8988T (cell line): ENCODE measurements around the gene UPK2.
"Not testable (repeated sequence)": the region's sequence is repeated elsewhere in the genome, so short reads cannot be mapped to it uniquely, and the experiment has no call there.

Source experiments
- DNase-seq: peaks from one replicate; pipeline ENCODE4 v3.0.0; 2011

UPK2 gene

GRCh38 chr11:118939404-118939915 lies 16.6 kb upstream of the UPK2 start:
- DNase-seq: no peak

GRCh38 chr11:118939953-118940598 lies 16.0 kb upstream of the UPK2 start:
- DNase-seq: no peak

- DNase-seq: no peak
Observed at GRCh38 chr11:118947091-118947490, 9.0 kb upstream of the UPK2 start.

DNA sequence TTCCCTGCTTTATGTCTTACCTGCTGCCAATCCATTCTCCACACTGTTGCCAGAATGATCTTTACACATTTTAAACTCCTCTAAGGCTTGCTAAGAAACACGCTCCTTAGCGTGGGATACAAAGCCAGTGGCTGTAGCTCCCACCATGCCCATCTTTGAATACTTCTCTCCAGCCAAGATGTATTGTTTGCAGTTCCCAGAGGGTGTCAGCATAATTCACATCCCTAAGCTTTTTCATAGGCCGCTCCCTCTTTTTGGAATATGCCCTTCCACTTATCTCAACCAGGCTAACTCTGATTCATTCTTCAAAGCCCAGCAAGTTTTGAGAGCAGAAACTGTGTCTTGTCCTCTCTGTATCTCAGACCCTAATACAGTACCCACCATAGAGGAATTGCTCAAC lies 8.1 kb upstream of the UPK2 start:
- DNase-seq: no peak

- DNase-seq: no peak
Observed at GRCh38 chr11:118953265-118953664, 2.8 kb upstream of the UPK2 start.

GRCh38 chr11:118953976-118954375 lies 2.1 kb upstream of the UPK2 start:
- not testable (repeated sequence) for DNase-seq

DNA sequence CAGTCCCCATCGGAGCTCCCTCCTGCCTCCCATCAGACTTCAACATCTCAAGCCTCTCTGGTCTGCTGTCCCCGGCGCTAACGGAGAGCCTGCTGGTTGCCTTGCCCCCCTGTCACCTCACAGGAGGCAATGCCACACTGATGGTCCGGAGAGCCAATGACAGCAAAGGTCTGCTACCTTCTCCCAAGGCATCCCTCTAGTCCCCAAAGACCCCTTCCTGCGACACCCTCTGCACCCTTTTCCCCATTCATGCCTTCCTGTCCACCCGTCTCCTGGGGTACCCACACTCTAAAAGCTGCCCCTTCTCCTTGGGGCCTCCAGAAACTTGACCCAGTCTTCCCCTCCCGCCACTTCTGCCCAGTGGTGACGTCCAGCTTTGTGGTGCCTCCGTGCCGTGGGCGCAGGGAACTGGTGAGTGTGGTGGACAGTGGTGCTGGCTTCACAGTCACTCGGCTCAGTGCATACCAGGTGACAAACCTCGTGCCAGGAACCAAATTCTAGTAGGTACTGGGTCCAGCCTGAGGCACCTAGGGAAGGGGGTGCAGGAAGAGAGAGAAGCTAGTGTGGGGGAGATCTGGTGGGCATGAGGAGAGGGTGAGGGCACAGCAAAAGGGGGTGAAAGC lies 860 bp downstream of the UPK2 start:
- no peak for DNase-seq

GRCh38 chr11:118957549-118957948 lies 1.5 kb downstream of the UPK2 start:
- DNase-seq: no peak

DNA sequence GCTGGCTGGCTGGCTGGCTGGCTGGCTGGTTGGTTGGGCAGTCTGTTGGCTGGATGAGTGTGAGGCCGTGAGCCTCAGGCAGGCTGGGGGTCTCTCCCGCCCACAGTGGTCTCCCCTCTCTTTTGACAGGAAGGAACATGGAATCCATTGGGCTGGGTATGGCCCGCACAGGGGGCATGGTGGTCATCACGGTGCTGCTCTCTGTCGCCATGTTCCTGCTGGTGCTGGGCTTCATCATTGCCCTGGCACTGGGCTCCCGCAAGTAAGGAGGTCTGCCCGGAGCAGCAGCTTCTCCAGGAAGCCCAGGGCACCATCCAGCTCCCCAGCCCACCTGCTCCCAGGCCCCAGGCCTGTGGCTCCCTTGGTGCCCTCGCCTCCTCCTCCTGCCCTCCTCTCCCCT lies 1.9 kb downstream of the UPK2 start:
- no peak for DNase-seq

GRCh38 chr11:118958577-118958976 lies 2.5 kb downstream of the UPK2 start:
- no peak for DNase-seq

DNA sequence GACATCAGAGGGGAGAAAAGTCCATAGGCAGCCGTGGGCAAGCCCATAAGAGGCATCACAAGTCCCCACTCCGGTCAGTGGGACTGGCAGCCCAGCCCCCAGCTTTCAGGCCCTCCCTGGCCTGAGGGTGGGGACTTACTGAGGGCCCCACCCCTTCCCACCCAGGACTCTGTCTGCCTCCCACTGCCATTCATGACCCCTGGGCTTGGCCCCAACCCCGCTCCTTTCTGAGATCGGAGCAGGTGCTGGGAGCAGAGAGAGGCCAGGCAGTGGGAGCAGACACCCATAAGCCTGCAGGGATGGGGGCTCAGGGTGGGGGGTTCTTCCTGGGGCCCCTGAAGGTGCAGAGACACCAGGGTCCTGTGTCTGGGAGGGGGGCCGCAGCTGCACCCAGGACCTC lies 5.1 kb downstream of the UPK2 start:
- no peak for DNase-seq

DNA sequence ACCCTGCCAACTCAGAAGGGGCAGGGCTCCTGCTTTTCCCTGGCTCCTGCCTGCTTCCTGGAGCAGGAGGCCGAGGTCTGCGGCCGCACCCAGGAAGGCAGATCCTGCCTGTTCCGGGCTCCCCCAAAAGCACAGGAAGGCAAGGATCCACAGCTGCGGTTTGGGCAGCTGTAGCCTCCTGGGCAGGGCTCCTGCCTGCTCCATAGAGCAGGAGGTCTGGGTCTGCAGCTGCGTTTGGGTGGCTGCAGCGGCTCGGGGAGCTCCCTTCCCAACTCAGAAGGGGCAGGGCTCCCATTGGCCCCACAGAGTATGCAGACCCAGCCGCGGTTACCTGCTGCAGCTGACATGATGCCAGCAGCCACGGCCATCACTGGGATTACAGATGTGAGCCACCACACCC lies 5.5 kb downstream of the UPK2 start:
- DNase-seq: no peak

GRCh38 chr11:118969508-118969907 lies 13.4 kb downstream of the UPK2 start:
- not testable (repeated sequence) for DNase-seq

DNA sequence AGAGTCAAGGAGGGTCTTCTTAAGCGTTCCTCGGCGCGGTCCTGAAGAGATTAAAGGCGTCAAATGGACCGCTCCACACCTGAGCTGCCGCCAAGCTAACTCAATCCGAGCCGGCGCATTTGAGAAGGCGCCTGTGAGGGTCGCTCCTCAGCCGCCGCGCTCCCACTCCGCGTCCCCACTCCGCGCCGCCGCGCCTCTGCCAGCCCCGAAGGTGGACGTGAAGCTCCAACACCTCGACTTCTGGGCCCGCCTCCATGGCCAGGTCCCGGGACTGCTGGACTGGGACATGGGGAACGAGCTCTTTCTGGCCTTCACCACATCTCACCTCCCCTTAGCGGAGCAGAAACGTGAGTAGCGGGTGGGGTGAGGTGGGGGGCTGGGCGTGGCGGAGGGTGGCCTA lies 15.5 kb downstream of the UPK2 start, which contains the start of gene FOXR1:
Gene FOXR1 (plus strand): TSS at position 116 of the 400 bp plus-strand sequence. CDS start 171 bp downstream, at position 287.
- DNase-seq: no peak

GRCh38 chr11:118973985-118974384 lies 17.9 kb downstream of the UPK2 start:
- no peak for DNase-seq

GRCh38 chr11:118975771-118976709 lies 19.9 kb downstream of the UPK2 start:
- DNase-seq: no peak

DNA sequence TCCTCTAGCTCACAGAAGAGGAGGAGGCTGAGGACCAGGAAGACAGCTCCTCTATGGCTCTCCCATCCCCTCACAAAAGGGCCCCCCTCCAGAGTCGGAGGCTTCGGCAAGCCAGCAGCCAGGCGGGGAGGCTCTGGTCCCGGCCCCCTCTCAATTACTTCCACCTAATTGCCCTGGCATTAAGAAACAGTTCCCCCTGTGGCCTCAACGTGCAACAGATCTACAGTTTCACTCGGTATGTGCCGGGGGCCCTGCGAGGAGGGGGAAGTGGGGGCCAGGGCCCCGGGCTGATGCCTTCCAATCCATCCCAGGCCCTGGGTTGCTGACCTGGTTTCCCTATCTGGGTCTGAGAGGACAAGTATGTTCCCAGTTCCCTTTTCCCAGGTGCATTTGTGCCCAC lies 23.3 kb downstream of the UPK2 start:
- no peak for DNase-seq

GRCh38 chr11:118980191-118980881 lies 24.2 kb downstream of the UPK2 start:
- DNase-seq: no peak

DNA sequence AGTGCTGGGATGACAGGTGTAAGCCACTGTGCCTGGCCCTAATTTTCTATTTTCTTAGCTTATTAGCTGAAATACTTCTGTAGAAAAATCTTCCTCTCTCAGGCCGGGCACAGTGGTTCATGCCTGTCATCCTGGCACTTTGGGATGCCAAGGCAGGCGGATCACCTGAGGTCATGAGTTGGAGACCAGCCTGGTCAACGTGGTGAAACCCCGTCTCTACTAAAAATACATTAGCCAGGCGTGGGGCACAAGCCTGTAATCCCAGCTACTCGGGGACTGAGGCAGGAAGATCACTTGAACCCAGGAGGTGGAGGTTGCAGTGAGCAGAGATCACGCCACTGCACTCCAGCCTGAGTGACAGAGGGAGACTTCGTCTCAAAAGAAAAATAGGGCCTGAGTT lies 28.2 kb downstream of the UPK2 start:
- not testable (repeated sequence) for DNase-seq

DNA sequence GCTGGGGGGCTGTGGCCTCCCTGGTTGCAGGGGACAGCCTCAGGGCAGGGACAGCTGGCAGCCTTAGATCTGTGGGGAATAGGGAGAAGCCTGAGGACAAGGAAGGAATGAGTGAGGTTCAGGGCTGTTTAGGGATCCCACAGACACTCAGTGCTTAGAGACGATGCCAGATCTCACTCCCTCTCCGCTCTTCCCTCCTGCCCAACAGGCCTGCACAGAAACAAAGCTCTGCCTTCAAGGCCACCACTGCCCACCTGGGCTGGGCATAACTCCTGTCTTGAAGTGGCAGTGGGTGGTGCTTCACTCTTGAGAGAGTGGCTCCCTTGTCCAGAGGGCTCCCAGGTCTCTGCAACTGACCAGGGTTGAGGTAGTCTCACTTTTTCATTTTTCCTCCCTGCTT lies 28.7 kb downstream of the UPK2 start:
- no peak for DNase-seq

GRCh38 chr11:118988280-118988679 lies 32.2 kb downstream of the UPK2 start:
- DNase-seq: no peak

- not testable (repeated sequence) for DNase-seq
Observed at GRCh38 chr11:118991486-118992038, 35.5 kb downstream of the UPK2 start.
